Mucosa of stomach (tissue), 1 donor: ENCODE data around the gene HK3.

Experiments used
- H3K27me3 ChIP-seq: one replicate; pipeline ENCODE4 v1.7.0; 2013; ENCODE audit warnings: mild to moderate bottlenecking, low read length; ENCODE audit not compliant: control insufficient read depth, insufficient read depth
- H3K36me3 ChIP-seq: one replicate; pipeline ENCODE4 v1.7.0; 2013; ENCODE audit warnings: low read length; ENCODE audit not compliant: control insufficient read depth, insufficient read depth
- H3K4me1 ChIP-seq: one replicate; pipeline ENCODE4 v1.7.0; 2013; ENCODE audit warnings: mild to moderate bottlenecking, low read length; ENCODE audit not compliant: control insufficient read depth, insufficient read depth
- H3K4me3 ChIP-seq: one replicate; pipeline ENCODE4 v1.7.0; 2013; ENCODE audit warnings: low read length
- H3K9ac ChIP-seq: one replicate; pipeline ENCODE4 v1.7.0; 2013; ENCODE audit warnings: mild to moderate bottlenecking, low read length, moderate library complexity
- H3K9me3 ChIP-seq: one replicate; pipeline ENCODE4 v1.7.0; 2013; ENCODE audit warnings: mild to moderate bottlenecking, low read length, moderate library complexity; ENCODE audit not compliant: control insufficient read depth
- donor health status: Pancreatic carcinoma.

The HK3 gene

DNA sequence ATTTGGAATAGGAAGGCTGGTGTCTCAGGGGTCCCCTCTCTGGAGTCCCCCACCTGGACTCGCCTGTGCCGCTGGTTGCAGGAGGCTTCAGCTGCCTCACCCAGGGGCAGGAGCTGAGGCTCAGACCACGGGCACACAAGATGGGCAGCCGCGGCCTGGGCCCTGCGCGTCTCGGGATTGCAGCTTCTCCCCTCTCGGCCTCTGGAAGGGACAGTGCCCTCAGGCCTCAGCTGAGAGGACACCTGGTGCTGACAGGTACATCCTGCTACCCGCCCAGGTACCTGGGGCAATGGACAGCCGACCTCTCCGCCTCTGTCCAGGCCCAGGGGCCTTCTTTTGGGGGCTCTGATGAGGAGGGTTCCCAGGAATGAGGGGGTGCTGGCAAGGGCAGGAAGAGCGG lies 50.5 kb downstream of the HK3 start:
- Histone ChIP-seq H3K4me1 (no peaks in the 10 kb centered on the region), H3K9me3 (no peaks in the 10 kb centered on the region), H3K27me3 (peaks cover 26% of the 10 kb centered on the region), H3K9ac (no peak overlapping the region), H3K36me3 (no peaks in the 10 kb centered on the region), H3K4me3 (no peak overlapping the region)

DNA sequence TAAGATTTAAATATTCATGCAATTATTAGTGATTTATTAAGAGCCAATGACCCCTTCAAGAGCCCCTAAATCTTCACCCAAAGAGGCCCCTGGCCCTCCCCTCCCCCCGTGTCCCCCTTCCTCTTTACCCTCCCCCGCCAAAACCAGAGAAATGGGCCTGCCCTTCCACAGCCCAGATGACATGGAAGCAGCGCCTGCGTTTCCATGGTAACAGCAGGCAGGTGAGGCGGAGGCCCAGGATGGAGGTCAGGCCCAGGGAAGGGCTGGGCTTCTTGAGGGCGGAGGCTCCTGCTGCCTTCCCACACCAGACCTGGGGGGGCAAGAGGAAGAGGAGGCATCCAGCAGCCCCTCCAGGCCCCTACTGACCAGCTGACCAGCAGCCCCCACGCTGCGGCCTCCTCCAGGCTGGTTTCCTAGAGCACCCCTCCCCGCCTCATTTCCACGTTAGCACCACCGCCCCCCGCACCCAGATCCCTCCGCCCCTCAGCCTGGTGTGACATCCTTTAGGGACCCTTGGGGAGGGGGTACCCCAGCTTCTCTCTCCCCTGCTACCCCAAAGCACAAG lies 51.3 kb downstream of the HK3 start:
- Histone ChIP-seq H3K9ac (no peak overlapping the region), H3K36me3 (no peaks in the 10 kb centered on the region), H3K4me1 (no peaks in the 10 kb centered on the region), H3K4me3 (no peak overlapping the region), H3K9me3 (no peaks in the 10 kb centered on the region), H3K27me3 (peaks cover 26% of the 10 kb centered on the region)

GRCh38 chr5:176847148-176847547 lies 52.0 kb downstream of the HK3 start:
- Histone ChIP-seq H3K4me3 (no peak overlapping the region), H3K4me1 (no peaks in the 10 kb centered on the region), H3K27me3 (peaks cover 26% of the 10 kb centered on the region), H3K36me3 (no peaks in the 10 kb centered on the region), H3K9ac (no peak overlapping the region), H3K9me3 (no peaks in the 10 kb centered on the region)

DNA sequence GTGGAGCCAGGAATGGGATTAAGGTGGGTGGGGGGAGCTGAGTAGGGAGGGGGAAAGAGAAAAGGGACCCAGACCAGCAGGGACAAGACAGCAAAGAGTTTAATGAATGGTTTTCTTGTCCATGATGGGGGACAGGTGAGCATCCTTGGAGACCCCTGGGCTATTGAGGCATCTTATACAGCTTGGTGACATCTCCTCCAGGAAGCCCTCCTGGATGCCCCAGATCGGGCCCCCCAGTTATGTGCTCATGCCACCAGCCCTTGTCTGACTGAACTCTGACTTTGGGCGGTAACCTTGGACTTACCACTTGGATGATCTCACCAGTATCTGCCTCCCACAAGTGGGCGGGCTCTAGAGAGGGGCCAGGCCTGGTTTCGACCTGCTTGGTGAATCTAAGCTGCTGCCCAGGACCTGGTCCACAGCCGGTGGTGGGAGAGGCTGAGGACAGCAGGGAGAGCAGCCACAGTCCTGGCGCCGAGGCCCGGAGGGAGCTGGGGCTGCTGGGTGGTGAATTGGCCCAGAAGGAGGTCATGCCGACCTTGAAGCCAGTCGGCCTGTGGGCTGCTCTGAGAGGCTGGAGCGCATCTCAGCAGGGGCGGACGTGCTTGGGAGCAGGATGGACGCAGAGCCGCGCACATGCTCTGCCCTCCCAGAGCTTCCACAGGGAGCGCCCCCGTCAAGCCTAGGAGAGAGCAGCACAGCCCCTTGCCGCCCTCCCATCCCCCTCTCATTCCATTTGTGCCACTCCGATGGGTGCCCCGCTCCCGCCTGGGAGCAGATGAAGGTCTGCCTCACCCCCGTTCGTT lies 52.6 kb downstream of the HK3 start:
- Histone ChIP-seq H3K36me3 (no peaks in the 10 kb centered on the region), H3K4me3 (no peak overlapping the region), H3K27me3 (peaks cover 23% of the 10 kb centered on the region), H3K4me1 (no peaks in the 10 kb centered on the region), H3K9me3 (no peaks in the 10 kb centered on the region), H3K9ac (no peak overlapping the region)

- Histone ChIP-seq H3K9me3 (no peaks in the 10 kb centered on the region), H3K27me3 (peaks cover 23% of the 10 kb centered on the region)
Observed at GRCh38 chr5:176845392-176845713, 53.8 kb downstream of the HK3 start.

GRCh38 chr5:176844706-176845391 lies 54.3 kb downstream of the HK3 start:
- Histone ChIP-seq H3K4me1 (no peaks in the 10 kb centered on the region), H3K9me3 (no peaks in the 10 kb centered on the region), H3K4me3 (no peak overlapping the region), H3K9ac (no peak overlapping the region), H3K36me3 (no peaks in the 10 kb centered on the region), H3K27me3 (peaks cover 23% of the 10 kb centered on the region)

More at GRCh38 chr5:176845392-176845713, 53.8 kb downstream of the HK3 start:
- Histone ChIP-seq H3K4me3 (no peak overlapping the region), H3K9ac (no peak overlapping the region), H3K4me1 (no peaks in the 10 kb centered on the region), H3K36me3 (no peaks in the 10 kb centered on the region)

- peaks cover 23% of the 10 kb centered on the region for H3K27me3 ChIP-seq
Observed at GRCh38 chr5:176844281-176844680, 54.9 kb downstream of the HK3 start.

GRCh38 chr5:176843673-176844072 lies 55.5 kb downstream of the HK3 start:
- H3K27me3 ChIP-seq = peaks cover 23% of the 10 kb centered on the region
- no peak overlapping the region for H3K4me3 ChIP-seq
- no peak overlapping the region for H3K9ac ChIP-seq
- no peaks in the 10 kb centered on the region for H3K9me3 ChIP-seq
- no peaks in the 10 kb centered on the region for H3K36me3 ChIP-seq
- no peaks in the 10 kb centered on the region for H3K4me1 ChIP-seq

More at GRCh38 chr5:176844281-176844680, 54.9 kb downstream of the HK3 start:
- no peak overlapping the region for H3K9ac ChIP-seq
- H3K36me3 ChIP-seq = no peaks in the 10 kb centered on the region
- H3K9me3 ChIP-seq = no peaks in the 10 kb centered on the region
- H3K4me1 ChIP-seq = no peaks in the 10 kb centered on the region
- no peak overlapping the region for H3K4me3 ChIP-seq

DNA sequence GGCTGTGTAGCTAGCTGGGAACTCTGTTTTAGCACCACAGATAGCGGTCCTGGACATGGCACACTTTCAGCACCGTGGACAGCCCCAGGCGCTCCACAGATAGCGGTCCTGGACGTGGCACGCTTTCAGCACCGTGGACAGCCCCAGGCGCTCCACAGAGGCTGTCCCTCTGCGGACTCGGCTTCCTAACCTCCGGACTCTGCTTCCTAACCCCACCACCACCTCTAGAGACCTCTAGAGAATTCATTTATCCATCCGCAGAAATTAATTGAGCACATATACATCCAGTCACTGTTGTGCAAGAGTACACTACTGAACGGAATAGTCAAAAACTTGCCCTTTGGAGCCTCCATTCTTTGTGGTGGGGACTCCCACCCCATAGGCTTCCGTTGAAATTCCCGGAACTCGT lies 61.4 kb downstream of the HK3 start:
- H3K27me3 ChIP-seq = peaks cover 7% of the 10 kb centered on the region
- no peaks in the 10 kb centered on the region for H3K36me3 ChIP-seq
- H3K4me3 ChIP-seq = no peak overlapping the region
- no peak overlapping the region for H3K9ac ChIP-seq
- no peaks in the 10 kb centered on the region for H3K4me1 ChIP-seq
- H3K9me3 ChIP-seq = no peaks in the 10 kb centered on the region

DNA sequence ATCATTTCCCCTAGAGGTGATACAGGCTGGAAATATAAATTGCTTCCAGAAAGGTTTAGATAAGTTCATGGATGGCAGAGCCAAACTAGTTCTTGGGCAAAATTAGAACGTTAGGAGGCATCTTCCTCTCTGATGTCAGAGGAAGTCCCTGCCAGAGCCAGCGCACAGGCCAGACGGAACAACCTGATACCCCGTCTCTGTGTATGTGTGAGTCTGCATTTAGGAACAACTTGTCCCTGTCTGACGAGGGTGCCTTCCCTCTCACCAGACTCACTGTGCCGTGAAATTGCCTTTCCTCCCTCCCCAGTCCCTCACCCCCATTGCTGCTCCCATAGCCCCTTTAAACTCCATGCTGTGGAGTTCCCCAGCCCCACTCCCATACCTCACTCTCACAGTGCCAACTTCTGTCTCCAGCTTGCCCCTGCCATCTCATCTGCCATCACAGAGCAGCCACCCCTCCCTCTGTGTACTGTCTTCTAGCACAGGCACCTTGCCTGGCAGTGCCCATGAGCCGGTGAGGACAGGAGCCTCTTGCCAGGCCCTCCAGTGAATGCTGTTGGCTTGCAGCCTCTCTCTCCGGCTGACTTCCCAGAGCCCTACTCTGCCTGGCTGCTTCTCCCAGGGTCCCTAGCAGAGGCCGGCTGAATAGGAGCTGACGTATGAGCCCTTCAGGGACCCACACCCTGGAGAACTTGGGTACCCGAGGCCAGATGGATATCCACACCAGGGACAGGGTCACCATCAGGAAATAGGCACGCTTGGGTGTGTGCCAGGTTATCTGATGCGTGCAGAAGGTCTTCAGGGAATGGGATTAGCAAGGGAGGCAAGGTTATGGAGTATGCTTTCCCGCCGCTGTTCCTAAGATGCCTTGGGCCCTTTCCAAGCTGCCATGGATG lies 62.1 kb downstream of the HK3 start:
- Histone ChIP-seq H3K4me3 (no peak overlapping the region), H3K27me3 (peaks cover 7% of the 10 kb centered on the region), H3K4me1 (no peaks in the 10 kb centered on the region), H3K9ac (no peak overlapping the region), H3K36me3 (no peaks in the 10 kb centered on the region), H3K9me3 (no peaks in the 10 kb centered on the region)

DNA sequence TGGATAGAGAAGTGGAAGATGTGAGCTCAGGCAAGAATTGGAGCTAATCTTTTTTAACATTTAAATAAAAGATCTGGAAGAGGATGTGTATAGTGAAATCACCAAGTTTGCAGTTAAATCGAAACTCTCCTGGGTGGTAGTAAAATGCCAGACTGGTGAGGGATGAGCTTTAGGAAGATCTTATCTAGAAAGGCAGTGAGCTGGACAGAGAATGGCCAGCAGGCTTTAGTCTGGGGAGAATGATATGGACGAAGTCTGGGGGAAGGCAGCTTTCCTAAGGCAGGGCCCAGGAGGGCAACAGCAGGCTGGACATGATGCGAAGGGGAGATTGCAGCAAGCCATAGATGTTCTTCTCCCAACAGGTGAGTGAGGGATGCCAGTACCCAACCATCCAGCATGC lies 63.2 kb downstream of the HK3 start:
- no peak overlapping the region for H3K9ac ChIP-seq
- H3K27me3 ChIP-seq = peaks cover 7% of the 10 kb centered on the region
- H3K36me3 ChIP-seq = no peaks in the 10 kb centered on the region
- H3K4me1 ChIP-seq = no peaks in the 10 kb centered on the region
- no peak overlapping the region for H3K4me3 ChIP-seq
- no peaks in the 10 kb centered on the region for H3K9me3 ChIP-seq
